PC-9 (cell line): ENCODE data around the gene CPN2.

Source experiments
- CTCF ChIP-seq: fragments of 200-600 bp; sonication (generic); conservative IDR thresholded peaks from 2 replicates; pipeline ENCODE4 v1.6.1; 2017; ENCODE audit warnings: mixed run types, antibody characterized with exemption, mild to moderate bottlenecking, moderate library complexity
- EZH2 ChIP-seq: fragments of 200-600 bp; sonication (generic); IDR thresholded peaks from 2 replicates; pipeline ENCODE4 v1.8.0; 2017; ENCODE audit warnings: antibody characterized with exemption, low read depth

- no peak for TF ChIP-seq CTCF
- no peak for TF ChIP-seq EZH2
Observed at GRCh38 chr3:194305356-194306108, 45.6 kb downstream of the CPN2 start.
